Epithelial cell of esophagus (primary cell): ENCODE data around the gene REXO5.

Experiments
- DNase-seq: peaks from one replicate; pipeline ENCODE4 v3.0.0; 2010; ENCODE audit warnings: low read depth
- H3K4me3 ChIP-seq: 2 replicates; pipeline ENCODE4 v1.5.1; 2011; ENCODE audit warnings: mild to moderate bottlenecking, low read length, control low read depth
- CTCF ChIP-seq: IDR thresholded peaks from 2 replicates; pipeline ENCODE4 v1.5.1; 2011; ENCODE audit warnings: low read depth, mild to moderate bottlenecking, low read length, control low read depth, inconsistent platforms; ENCODE audit not compliant: insufficient read depth; ENCODE audit errors: missing control alignments

The REXO5 gene

DNA sequence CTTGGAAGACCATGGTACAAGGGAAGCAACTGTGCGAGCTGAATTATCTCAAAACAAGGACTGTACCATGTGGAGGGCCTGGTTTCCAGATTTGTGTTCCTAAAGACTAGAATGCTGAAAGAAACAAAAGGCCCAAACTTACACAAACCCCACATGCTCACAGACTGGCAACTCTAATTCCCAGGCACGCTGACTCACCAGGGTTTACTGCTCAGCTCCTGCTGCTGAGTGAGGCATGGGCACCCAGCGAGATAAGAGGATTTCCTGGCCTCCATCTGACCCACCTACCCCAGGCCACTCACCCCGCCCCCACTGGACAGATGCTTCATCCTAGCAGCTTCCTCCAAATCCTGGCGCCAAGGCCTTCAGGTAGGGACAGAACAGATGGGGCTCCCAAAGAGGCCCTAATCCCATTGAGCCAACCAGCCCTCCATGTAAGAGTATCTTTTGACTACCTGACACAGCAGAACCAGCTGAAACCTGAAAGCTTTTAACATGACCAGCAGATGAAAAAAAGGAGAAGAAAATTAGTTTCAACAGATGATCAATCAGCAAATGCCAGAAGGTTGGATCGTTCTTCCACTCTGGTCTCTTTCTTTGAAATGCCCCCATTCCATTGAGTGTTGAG lies 59.9 kb downstream of the REXO5 start:
- peak; percentile 90 for DNase-seq
- H3K4me3 ChIP-seq, result peak overlapping the region; percentile 10
- TF ChIP-seq CTCF, result no peak

- no peak for DNase-seq
- no peak overlapping the region for H3K4me3 ChIP-seq
- TF ChIP-seq CTCF, result no peak
Observed at GRCh38 chr16:20866801-20867200, 60.5 kb downstream of the REXO5 start.

- no peak overlapping the region for H3K4me3 ChIP-seq
- peak; percentile 52 for DNase-seq
- no peak for TF ChIP-seq CTCF
Observed at GRCh38 chr16:20867585-20867984, 61.3 kb downstream of the REXO5 start.

GRCh38 chr16:20868890-20869289 lies 62.6 kb downstream of the REXO5 start:
- H3K4me3 ChIP-seq, result no peak overlapping the region
- TF ChIP-seq CTCF, result no peak
- peak; percentile 26 for DNase-seq

GRCh38 chr16:20870122-20870820 lies 63.9 kb downstream of the REXO5 start:
- TF ChIP-seq CTCF, result no peak
- H3K4me3 ChIP-seq, result no peak overlapping the region
- no peak for DNase-seq

DNA sequence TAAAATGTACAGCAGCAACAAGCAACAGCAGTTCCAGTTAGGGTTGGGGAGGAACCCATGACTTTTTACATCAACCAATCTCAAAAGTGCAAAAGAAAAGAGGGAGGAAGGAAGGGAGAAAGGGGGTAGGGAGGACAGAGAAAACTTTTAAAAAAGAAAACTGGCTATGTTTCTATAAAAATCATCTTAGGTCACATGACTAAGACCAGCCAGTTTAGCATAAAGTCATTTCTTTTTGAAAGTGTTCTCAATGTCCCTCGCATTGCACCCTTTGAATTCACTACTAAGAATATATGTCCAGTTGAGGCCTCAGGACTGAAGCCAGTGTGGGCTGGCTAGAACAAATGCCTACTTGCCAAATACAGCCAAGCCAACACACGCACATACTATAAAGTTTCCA lies 64.9 kb downstream of the REXO5 start:
- H3K4me3 ChIP-seq, result no peak overlapping the region
- no peak for TF ChIP-seq CTCF
- no peak for DNase-seq
